HG03457 (cell line): ENCODE data around the gene DHRS7.

Experiments
- ATAC-seq: cut with Tn5 transposase; IDR thresholded peaks from one replicate; pipeline ENCODE4 v1.9.1; 2021; ENCODE audit warnings: moderate number of reproducible peaks; ENCODE audit not compliant: unreplicated experiment

The DHRS7 gene

GRCh38 chr14:60164712-60165546, at the start of gene DHRS7:
DHRS7 (minus strand) TSS chr14:60165398; CDS start chr14:60165309, 89 bp downstream.
- ATAC-seq = peak; percentile 87

GRCh38 chr14:60214415-60215126, 49.4 kb upstream of the DHRS7 start:
- no peak for ATAC-seq

- ATAC-seq = no peak
These were observed 48.8 kb upstream of the DHRS7 start for GRCh38 chr14:60214003-60214402.

- peak; percentile 91 for ATAC-seq
These were observed 47.5 kb upstream of the DHRS7 start for GRCh38 chr14:60212503-60213371.

GRCh38 chr14:60211153-60211552, 46.0 kb upstream of the DHRS7 start:
- ATAC-seq = no peak

- no peak for ATAC-seq
These were observed 45.5 kb upstream of the DHRS7 start for GRCh38 chr14:60210703-60211102.

- no peak for ATAC-seq
These were observed 41.8 kb upstream of the DHRS7 start for GRCh38 chr14:60206837-60207533.

- ATAC-seq = no peak
These were observed 41.1 kb upstream of the DHRS7 start for GRCh38 chr14:60206249-60206670.

GRCh38 chr14:60204843-60205774, 39.9 kb upstream of the DHRS7 start:
- ATAC-seq = peak; percentile 45

GRCh38 chr14:60204104-60204842, 39.1 kb upstream of the DHRS7 start:
- ATAC-seq = peak; percentile 65

GRCh38 chr14:60199321-60199720, 34.1 kb upstream of the DHRS7 start:
- ATAC-seq = no peak

GRCh38 chr14:60197629-60198303, 32.6 kb upstream of the DHRS7 start:
- no peak for ATAC-seq

- ATAC-seq = no peak
These were observed 31.1 kb upstream of the DHRS7 start for GRCh38 chr14:60196291-60196690.

GRCh38 chr14:60195179-60195810, 30.1 kb upstream of the DHRS7 start:
- ATAC-seq = no peak

GRCh38 chr14:60189923-60190840, 25.0 kb upstream of the DHRS7 start:
- ATAC-seq = no peak

GRCh38 chr14:60188696-60189095, 23.5 kb upstream of the DHRS7 start:
- no peak for ATAC-seq

- ATAC-seq = no peak
These were observed 22.9 kb upstream of the DHRS7 start for GRCh38 chr14:60188115-60188514.
